Embryonic facial prominence (tissue), 1 donor: ENCODE data around the gene PTH2.
A peak's percentile ranks its signal among the peaks of the same experiment; 100 is the strongest.

ENCODE experiments used
- DNase-seq: peaks from one replicate; pipeline ENCODE4 v3.0.0-alpha.2; 2016; ENCODE audit errors: extremely low spot score

The PTH2 gene

GRCh38 chr19:49409441-49410029 lies 13.7 kb downstream of the PTH2 start:
- no peak for DNase-seq

- DNase-seq = no peak
Measured at GRCh38 chr19:49408816-49409440, 14.3 kb downstream of the PTH2 start.

- DNase-seq = no peak
Measured at GRCh38 chr19:49407482-49408015, 15.7 kb downstream of the PTH2 start.

- no peak for DNase-seq
Measured at GRCh38 chr19:49407079-49407478, 16.2 kb downstream of the PTH2 start.

GRCh38 chr19:49403404-49404187 lies 19.6 kb downstream of the PTH2 start:
- no peak for DNase-seq

GRCh38 chr19:49400029-49400428 lies 23.2 kb downstream of the PTH2 start:
- no peak for DNase-seq

GRCh38 chr19:49398931-49399330 lies 24.3 kb downstream of the PTH2 start:
- no peak for DNase-seq

GRCh38 chr19:49398001-49398615 lies 25.1 kb downstream of the PTH2 start:
- DNase-seq = no peak

- no peak for DNase-seq
Measured at GRCh38 chr19:49396738-49397505, 26.3 kb downstream of the PTH2 start.

GRCh38 chr19:49395581-49396407 lies 27.4 kb downstream of the PTH2 start:
- no peak for DNase-seq

GRCh38 chr19:49393881-49394280 lies 29.4 kb downstream of the PTH2 start:
- no peak for DNase-seq

GRCh38 chr19:49391581-49392399 lies 31.5 kb downstream of the PTH2 start:
- peak; percentile 32 for DNase-seq

- DNase-seq = no peak
Measured at GRCh38 chr19:49390929-49391359, 32.3 kb downstream of the PTH2 start.

GRCh38 chr19:49390131-49390928 lies 32.9 kb downstream of the PTH2 start:
- DNase-seq = no peak

GRCh38 chr19:49389406-49389805 lies 33.8 kb downstream of the PTH2 start:
- DNase-seq = no peak

- DNase-seq = no peak
Measured at GRCh38 chr19:49387936-49388372, 35.3 kb downstream of the PTH2 start, which contains the start of gene KASH5. Gene KASH5 (plus strand): TSS chr19:49388249. CDS start chr19:49390884, 2,635 bp downstream.

- DNase-seq = no peak
Measured at GRCh38 chr19:49383599-49383998, 39.6 kb downstream of the PTH2 start.

- DNase-seq = no peak
Measured at GRCh38 chr19:49382639-49383038, 40.6 kb downstream of the PTH2 start.

- DNase-seq = no peak
Measured at GRCh38 chr19:49380391-49380790, 42.9 kb downstream of the PTH2 start.
